ENCODE data around the gene PER1.

DNA sequence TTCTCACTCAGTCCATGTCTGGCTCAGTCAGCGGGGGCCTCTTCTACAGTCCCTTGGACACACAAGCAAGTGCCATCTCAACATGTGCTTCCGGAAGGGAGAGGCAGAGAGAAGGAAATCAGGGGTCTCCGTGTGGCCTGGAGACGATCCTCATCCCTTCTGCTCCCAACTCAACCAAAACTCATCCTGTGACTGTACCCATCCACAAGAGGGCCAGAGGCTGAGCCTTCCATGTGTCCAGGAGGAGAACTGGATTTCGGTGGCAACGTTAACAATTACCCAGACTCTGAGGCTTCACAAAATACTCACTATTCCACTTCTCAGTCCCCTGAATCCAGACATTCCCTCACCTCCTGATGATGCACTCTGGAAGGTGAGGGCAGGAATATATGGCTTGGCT, 56.8 kb downstream of the PER1 start:
- no peak for TF ChIP-seq EZH2 (IDR thresholded peaks at IDR 0.05; ENCODE audit: borderline replicate concordance, low read length)
- TF ChIP-seq, protein P1, sequence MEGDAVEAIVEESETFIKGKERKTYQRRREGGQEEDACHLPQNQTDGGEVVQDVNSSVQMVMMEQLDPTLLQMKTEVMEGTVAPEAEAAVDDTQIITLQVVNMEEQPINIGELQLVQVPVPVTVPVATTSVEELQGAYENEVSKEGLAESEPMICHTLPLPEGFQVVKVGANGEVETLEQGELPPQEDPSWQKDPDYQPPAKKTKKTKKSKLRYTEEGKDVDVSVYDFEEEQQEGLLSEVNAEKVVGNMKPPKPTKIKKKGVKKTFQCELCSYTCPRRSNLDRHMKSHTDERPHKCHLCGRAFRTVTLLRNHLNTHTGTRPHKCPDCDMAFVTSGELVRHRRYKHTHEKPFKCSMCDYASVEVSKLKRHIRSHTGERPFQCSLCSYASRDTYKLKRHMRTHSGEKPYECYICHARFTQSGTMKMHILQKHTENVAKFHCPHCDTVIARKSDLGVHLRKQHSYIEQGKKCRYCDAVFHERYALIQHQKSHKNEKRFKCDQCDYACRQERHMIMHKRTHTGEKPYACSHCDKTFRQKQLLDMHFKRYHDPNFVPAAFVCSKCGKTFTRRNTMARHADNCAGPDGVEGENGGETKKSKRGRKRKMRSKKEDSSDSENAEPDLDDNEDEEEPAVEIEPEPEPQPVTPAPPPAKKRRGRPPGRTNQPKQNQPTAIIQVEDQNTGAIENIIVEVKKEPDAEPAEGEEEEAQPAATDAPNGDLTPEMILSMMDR (conservative IDR thresholded peaks at IDR 0.05 in 1 of 2, IDR thresholded peaks at IDR 0.05 in 1 of 2; ENCODE audit: extremely low read depth in 1 of 2, insufficient read depth in 1 of 2, low read depth in 1 of 2, low read length in 2 of 2), result no peak
